A673 (cell line): Measurements from ENCODE around the gene IL1RAP. TPM values are rescaled to one million over a fixed set of nuclear protein-coding genes. Genes with fewer than 3 reads are reported as not detected.

Experiments
- BruUV-seq: library from RNA; stranded (reverse); fragments of 400-500 nt; replicated peaks from 2 replicates; lab custom pipeline; 2021; lab: Mats Ljungman, UMichigan
- CTCF ChIA-PET: fragments of 300-600 bp; sonication (Branson Sonifier 250); formaldehyde crosslinking; loops from one replicate; lab custom pipeline; 2022; ENCODE audit warnings: antibody characterized with exemption; lab: Charles Lee
- POLR2A ChIA-PET: fragments of 300-600 bp; sonication (Branson Sonifier 250); formaldehyde crosslinking; loops from one replicate; lab custom pipeline; 2022; ENCODE audit warnings: antibody characterized with exemption; ENCODE audit not compliant: low non-redundant PET; lab: Charles Lee
- DNase-seq: peaks from one replicate; pipeline ENCODE4 v3.0.0-alpha.2; 2015; ENCODE audit warnings: low spot score
- H3K27ac ChIP-seq: fragments of 200-600 bp; sonication (generic); 2 replicates; pipeline ENCODE4 v1.5.1; 2016; ENCODE audit warnings: mixed run types, low read depth, mild to moderate bottlenecking, mixed read lengths, antibody characterized with exemption, low read length; ENCODE audit not compliant: poor library complexity, severe bottlenecking
- H3K27me3 ChIP-seq: fragments of 200-600 bp; sonication (generic); replicated peaks from 2 replicates; pipeline ENCODE4 v1.6.1; 2017; ENCODE audit warnings: mixed run types, low read depth, mild to moderate bottlenecking, mixed read lengths, antibody characterized with exemption, low read length; ENCODE audit not compliant: insufficient read depth, poor library complexity
- H3K36me3 ChIP-seq: fragments of 200-600 bp; sonication (generic); 2 replicates; pipeline ENCODE4 v1.6.1; 2016; ENCODE audit warnings: mixed run types, mild to moderate bottlenecking, mixed read lengths, antibody characterized with exemption, low read length; ENCODE audit not compliant: insufficient read depth, poor library complexity, severe bottlenecking
- H3K4me1 ChIP-seq: fragments of 200-600 bp; sonication (generic); 2 replicates; pipeline ENCODE4 v1.6.1; 2017; ENCODE audit warnings: mixed run types, mild to moderate bottlenecking, mixed read lengths, antibody characterized with exemption, low read length; ENCODE audit not compliant: insufficient read depth, poor library complexity, severe bottlenecking
- H3K4me3 ChIP-seq: fragments of 200-600 bp; sonication (generic); 2 replicates; pipeline ENCODE4 v1.5.1; 2016; ENCODE audit warnings: low read depth, mixed run types, mild to moderate bottlenecking, mixed read lengths, low read length; ENCODE audit not compliant: poor library complexity, severe bottlenecking
- H3K9me3 ChIP-seq: fragments of 200-600 bp; sonication (generic); 2 replicates; pipeline ENCODE4 v1.6.1; 2016; ENCODE audit warnings: mixed run types, low read depth, mild to moderate bottlenecking, mixed read lengths, antibody characterized with exemption, low read length; ENCODE audit not compliant: poor library complexity, severe bottlenecking
- CTCF ChIP-seq: fragments of 300-800, 200-600 bp; sonication (generic); conservative IDR thresholded peaks from 2 replicates; pipeline ENCODE4 v1.5.1; 2017; ENCODE audit warnings: low read depth, mild to moderate bottlenecking, antibody characterized with exemption, low read length, moderate library complexity, mixed read lengths
- EZH2 ChIP-seq: fragments of 200-600 bp; sonication (generic); IDR thresholded peaks from 2 replicates; pipeline ENCODE4 v1.6.1; 2017; ENCODE audit warnings: borderline replicate concordance, low read depth, mild to moderate bottlenecking, mixed read lengths, antibody characterized with exemption, low read length; ENCODE audit not compliant: poor library complexity, severe bottlenecking
- intact Hi-C: fragments of 100-400 bp; cut with micrococcal nuclease; formaldehyde crosslinking; loops from one replicate; pipeline ENCODE4 v1.10.0; 2022; ENCODE audit not compliant: unreplicated experiment
- total RNA-seq: library from RNA; stranded (reverse); gene quantifications from 2 replicates; pipeline ENCODE4 v1.2.3, GENCODE V29; 2021

The IL1RAP gene
- total RNA-seq, 1 experiment from 2014 or later: 207 TPM

DNA sequence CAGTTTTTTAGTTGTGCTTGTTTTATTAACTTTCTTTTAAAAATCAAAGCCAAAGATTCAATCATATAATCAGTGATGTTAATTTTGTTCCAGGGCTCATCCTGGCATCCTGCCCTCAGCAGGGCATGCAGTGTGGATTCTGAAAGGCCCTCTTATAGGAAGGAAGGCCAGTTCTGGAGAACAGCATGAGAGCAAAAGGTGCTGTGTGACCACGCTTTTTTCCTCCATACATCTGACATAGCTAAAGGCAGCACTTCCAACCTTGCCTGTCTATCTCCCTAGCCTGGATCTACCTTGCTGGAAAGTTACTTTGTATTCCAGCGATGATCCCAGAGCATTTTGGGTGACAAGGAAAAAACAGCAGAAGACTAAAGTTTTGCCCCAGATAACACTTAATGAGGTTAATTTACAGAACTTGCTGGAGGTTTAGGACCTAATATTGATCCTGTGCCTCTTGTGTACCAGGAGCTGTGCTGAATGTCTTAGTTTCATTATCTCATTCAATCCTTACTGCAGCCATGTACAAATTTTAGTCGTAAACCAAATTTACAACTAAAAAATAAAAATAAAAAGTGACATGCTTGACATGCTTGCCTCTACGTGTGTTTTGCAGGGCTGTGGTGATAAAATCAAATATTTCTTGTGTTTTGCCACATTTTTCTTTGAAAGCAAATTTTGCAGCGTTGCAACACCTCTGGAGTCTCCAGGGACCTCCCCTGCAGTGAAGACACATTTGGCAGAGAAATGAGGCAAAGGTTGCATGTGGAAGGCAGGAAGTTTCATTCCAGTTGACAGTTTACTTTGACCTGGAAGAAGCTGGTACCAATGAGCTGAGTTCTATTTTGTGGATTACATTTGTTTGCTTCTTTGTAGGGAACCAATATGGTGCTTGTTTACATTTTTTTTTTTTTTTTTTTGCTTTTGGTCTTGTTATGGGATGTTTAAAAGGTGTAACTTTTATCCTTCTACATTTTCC is 13.2 kb downstream of the IL1RAP start:
- peak overlapping the region; percentile 83 for H3K27ac ChIP-seq
- H3K4me3 ChIP-seq: peak overlapping the region; percentile 16
- H3K27me3 ChIP-seq: no peaks in the 10 kb centered on the region
- peaks cover 88% of the 10 kb centered on the region for H3K4me1 ChIP-seq
- no peaks in the 10 kb centered on the region for H3K9me3 ChIP-seq
- peaks cover 34% of the 10 kb centered on the region for H3K36me3 ChIP-seq
- ChIA-PET CTCF (interaction anchor here (0.5 kb wide), 1 partner anchor 170 kb away, joined by 3 read pairs; no protein-coding TSS in a partner anchor), POLR2A (interaction anchor here (0.6 kb wide), 2 partner anchors 29 to 167 kb away, joined by 5 to 14 read pairs; no protein-coding TSS in a partner anchor)
- TF ChIP-seq EZH2: no peak
- no peak for TF ChIP-seq CTCF
- peak; percentile 68 for DNase-seq
- intact Hi-C loops: no loop called here
- BruUV-seq: no TSS peak

GRCh38 chr3:190528706-190529105 is 14.8 kb downstream of the IL1RAP start:
- H3K9me3 ChIP-seq: no peaks in the 10 kb centered on the region
- no TSS peak for BruUV-seq
- peaks cover 93% of the 10 kb centered on the region for H3K4me1 ChIP-seq
- H3K27me3 ChIP-seq: no peaks in the 10 kb centered on the region
- H3K27ac ChIP-seq: peak overlapping the region; percentile 83
- DNase-seq: no peak
- peaks cover 34% of the 10 kb centered on the region for H3K36me3 ChIP-seq
- POLR2A ChIA-PET: no interaction called here
- TF ChIP-seq CTCF (no peak), EZH2 (no peak)
- no peak overlapping the region for H3K4me3 ChIP-seq
- intact Hi-C loops: no loop called here
- CTCF ChIA-PET: no interaction called here

GRCh38 chr3:190531406-190531805 is 17.5 kb downstream of the IL1RAP start:
- no peaks in the 10 kb centered on the region for H3K9me3 ChIP-seq
- peaks cover 94% of the 10 kb centered on the region for H3K4me1 ChIP-seq
- BruUV-seq: no TSS peak
- ChIA-PET POLR2A (no interaction called here), CTCF (interaction anchor here (0.6 kb wide), 1 partner anchor 104 kb away, joined by 4 read pairs; no protein-coding TSS in a partner anchor)
- TF ChIP-seq CTCF: no peak
- TF ChIP-seq EZH2: no peak
- H3K27ac ChIP-seq: peak overlapping the region; percentile 93
- no peaks in the 10 kb centered on the region for H3K27me3 ChIP-seq
- intact Hi-C loops: loop anchor here (5.0 to 10.0 kb wide), 2 partner anchors 36 to 463 kb away; no protein-coding TSS in a partner anchor
- DNase-seq: no peak
- no peak overlapping the region for H3K4me3 ChIP-seq
- peaks cover 29% of the 10 kb centered on the region for H3K36me3 ChIP-seq
